Measurements from ENCODE around the gene VAMP5.

DNA sequence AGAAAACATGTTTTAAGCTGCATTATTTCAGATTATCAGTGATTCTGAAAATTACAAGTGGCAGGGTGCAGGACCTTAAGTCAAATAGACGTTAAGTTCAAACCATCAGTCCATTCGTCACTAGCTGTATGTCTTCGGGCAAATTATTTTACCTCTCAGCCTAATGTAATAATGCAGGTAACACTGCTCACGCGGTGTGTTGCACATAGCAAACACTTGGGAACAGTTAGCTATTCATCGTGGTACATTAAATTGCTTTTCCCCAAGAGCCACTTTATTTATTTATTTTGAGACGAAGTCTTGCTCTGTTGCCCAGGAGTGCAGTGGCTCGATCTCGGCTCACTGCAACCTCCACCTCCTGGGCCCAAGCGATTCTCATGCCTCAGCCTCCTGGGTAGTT, 35.1 kb upstream of the VAMP5 start:
- TF ChIP-seq, protein P1, sequence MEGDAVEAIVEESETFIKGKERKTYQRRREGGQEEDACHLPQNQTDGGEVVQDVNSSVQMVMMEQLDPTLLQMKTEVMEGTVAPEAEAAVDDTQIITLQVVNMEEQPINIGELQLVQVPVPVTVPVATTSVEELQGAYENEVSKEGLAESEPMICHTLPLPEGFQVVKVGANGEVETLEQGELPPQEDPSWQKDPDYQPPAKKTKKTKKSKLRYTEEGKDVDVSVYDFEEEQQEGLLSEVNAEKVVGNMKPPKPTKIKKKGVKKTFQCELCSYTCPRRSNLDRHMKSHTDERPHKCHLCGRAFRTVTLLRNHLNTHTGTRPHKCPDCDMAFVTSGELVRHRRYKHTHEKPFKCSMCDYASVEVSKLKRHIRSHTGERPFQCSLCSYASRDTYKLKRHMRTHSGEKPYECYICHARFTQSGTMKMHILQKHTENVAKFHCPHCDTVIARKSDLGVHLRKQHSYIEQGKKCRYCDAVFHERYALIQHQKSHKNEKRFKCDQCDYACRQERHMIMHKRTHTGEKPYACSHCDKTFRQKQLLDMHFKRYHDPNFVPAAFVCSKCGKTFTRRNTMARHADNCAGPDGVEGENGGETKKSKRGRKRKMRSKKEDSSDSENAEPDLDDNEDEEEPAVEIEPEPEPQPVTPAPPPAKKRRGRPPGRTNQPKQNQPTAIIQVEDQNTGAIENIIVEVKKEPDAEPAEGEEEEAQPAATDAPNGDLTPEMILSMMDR (IDR thresholded peaks at IDR 0.05), result no peak
- TF ChIP-seq POLR2A (IDR thresholded peaks at IDR 0.05), result no peak
